Caco-2 (cell line): ENCODE measurements around the gene STK32B. TPM values are rescaled to one million over a fixed set of nuclear protein-coding genes. Genes with fewer than 3 reads are reported as not detected.

Experiments
- BruUV-seq: library from RNA; stranded (reverse); fragments of 400-500 nt; replicated peaks from 2 replicates; lab custom pipeline; 2021; lab: Mats Ljungman, UMichigan
- CTCF ChIA-PET: fragments of 300-600 bp; sonication (Branson Sonifier 250); formaldehyde crosslinking; loops from one replicate; lab custom pipeline; 2022; ENCODE audit warnings: antibody characterized with exemption; lab: Charles Lee
- POLR2A ChIA-PET: fragments of 300-600 bp; sonication (Branson Sonifier 250); formaldehyde crosslinking; loops from one replicate; lab custom pipeline; 2022; ENCODE audit warnings: antibody characterized with exemption; lab: Charles Lee
- DNase-seq, 2 experiments: peaks; one replicate each; pipeline versions ENCODE4 v3.0.0 to v3.0.0-alpha.2; 2020 to 2022
- H3K27me3 ChIP-seq: replicated peaks from 2 replicates; pipeline ENCODE4 v1.6.0; 2011; ENCODE audit warnings: low read length; ENCODE audit not compliant: control insufficient read depth, insufficient read depth
- H3K36me3 ChIP-seq: 2 replicates; pipeline ENCODE4 v1.5.1; 2011; ENCODE audit warnings: low read length; ENCODE audit not compliant: control insufficient read depth, insufficient read depth
- H3K4me1 ChIP-seq: fragments of 250-450 bp; sonication (Bioruptor Pico); 2 replicates; pipeline ENCODE4 v1.5.1; 2020; ENCODE audit warnings: mild to moderate bottlenecking
- H3K4me3 ChIP-seq: 2 replicates; pipeline ENCODE4 v1.5.1; 2011; ENCODE audit warnings: low read depth, mild to moderate bottlenecking, control low read depth, low read length
- H3K9me3 ChIP-seq: fragments of 250-450 bp; sonication (Bioruptor Pico); 2 replicates; pipeline ENCODE4 v1.5.1; 2020; ENCODE audit warnings: mild to moderate bottlenecking, moderate library complexity
- H3K27ac Mint-ChIP-seq: one replicate; pipeline ENCODE4 v1.8.0; 2022; ENCODE audit warnings: mixed read lengths; ENCODE audit not compliant: unreplicated experiment
- H3K27me3 Mint-ChIP-seq: one replicate; pipeline ENCODE4 v1.8.0; 2022; ENCODE audit warnings: mixed read lengths; ENCODE audit not compliant: insufficient read depth, unreplicated experiment
- H3K36me3 Mint-ChIP-seq: one replicate; pipeline ENCODE4 v1.8.0; 2022; ENCODE audit warnings: mild to moderate bottlenecking, mixed read lengths; ENCODE audit not compliant: insufficient read depth, unreplicated experiment
- H3K4me1 Mint-ChIP-seq: one replicate; pipeline ENCODE4 v1.8.0; 2022; ENCODE audit warnings: low read depth, mixed read lengths; ENCODE audit not compliant: unreplicated experiment
- H3K4me3 Mint-ChIP-seq: one replicate; pipeline ENCODE4 v1.8.0; 2022; ENCODE audit warnings: mild to moderate bottlenecking, moderate library complexity, mixed read lengths; ENCODE audit not compliant: unreplicated experiment
- H3K9me3 Mint-ChIP-seq: one replicate; pipeline ENCODE4 v1.8.0; 2022; ENCODE audit warnings: mixed read lengths; ENCODE audit not compliant: unreplicated experiment
- intact Hi-C: fragments of 100-400 bp; cut with micrococcal nuclease; formaldehyde crosslinking; loops from one replicate; pipeline ENCODE4 v1.10.0; 2022; ENCODE audit not compliant: unreplicated experiment
- total RNA-seq: library from RNA; stranded (reverse); gene quantifications from 2 replicates; pipeline ENCODE4 v1.2.3, GENCODE V29; 2022
- TF ChIP-seq, protein P1 (sequence below), 2 experiments: fragments of 200-600 bp in 1 of 2; IDR thresholded peaks; 1 replicate in 1 of 2; 2 replicates in 1 of 2; pipeline versions ENCODE4 v1.5.1 to v1.8.0; 2011 to 2022; ENCODE audit warnings: antibody characterized with exemption in 1 of 2, control low read depth in 1 of 2, inconsistent platforms in 1 of 2, low read depth in 1 of 2, low read length in 1 of 2, mild to moderate bottlenecking in 1 of 2, moderate library complexity in 1 of 2; ENCODE audit not compliant: insufficient read depth in 1 of 2, severe bottlenecking in 1 of 2, unreplicated experiment in 1 of 2

Gene STK32B
- total RNA-seq, 1 experiment from 2014 or later = 11.2 TPM

DNA sequence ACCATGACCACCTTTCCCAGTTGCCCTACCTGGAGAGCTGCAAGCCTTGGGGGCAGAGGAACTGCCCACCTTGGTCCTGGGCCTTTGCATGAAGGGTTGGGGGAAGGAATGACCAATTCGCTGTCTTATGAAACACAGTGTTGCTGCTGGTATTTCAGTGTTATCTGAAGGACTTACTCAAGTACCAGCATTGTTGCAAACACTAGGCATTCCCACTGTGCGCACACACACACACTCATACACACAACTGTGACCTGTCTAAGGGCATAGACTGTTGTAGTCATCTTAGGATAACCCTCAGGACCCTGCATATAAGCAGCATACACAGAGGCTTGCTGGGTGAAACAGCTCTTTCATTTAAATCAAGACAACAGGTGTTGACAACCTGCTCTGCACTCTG, 446.2 kb downstream of the STK32B start:
- H3K27ac Mint-ChIP-seq = no peak overlapping the region
- CTCF ChIA-PET = no interaction called here
- TF ChIP-seq, protein P1, sequence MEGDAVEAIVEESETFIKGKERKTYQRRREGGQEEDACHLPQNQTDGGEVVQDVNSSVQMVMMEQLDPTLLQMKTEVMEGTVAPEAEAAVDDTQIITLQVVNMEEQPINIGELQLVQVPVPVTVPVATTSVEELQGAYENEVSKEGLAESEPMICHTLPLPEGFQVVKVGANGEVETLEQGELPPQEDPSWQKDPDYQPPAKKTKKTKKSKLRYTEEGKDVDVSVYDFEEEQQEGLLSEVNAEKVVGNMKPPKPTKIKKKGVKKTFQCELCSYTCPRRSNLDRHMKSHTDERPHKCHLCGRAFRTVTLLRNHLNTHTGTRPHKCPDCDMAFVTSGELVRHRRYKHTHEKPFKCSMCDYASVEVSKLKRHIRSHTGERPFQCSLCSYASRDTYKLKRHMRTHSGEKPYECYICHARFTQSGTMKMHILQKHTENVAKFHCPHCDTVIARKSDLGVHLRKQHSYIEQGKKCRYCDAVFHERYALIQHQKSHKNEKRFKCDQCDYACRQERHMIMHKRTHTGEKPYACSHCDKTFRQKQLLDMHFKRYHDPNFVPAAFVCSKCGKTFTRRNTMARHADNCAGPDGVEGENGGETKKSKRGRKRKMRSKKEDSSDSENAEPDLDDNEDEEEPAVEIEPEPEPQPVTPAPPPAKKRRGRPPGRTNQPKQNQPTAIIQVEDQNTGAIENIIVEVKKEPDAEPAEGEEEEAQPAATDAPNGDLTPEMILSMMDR (IDR thresholded peaks at IDR 0.05; ENCODE audit: insufficient read depth in 1 of 2, low read depth in 1 of 2, low read length in 1 of 2, severe bottlenecking in 1 of 2, unreplicated experiment in 1 of 2) = no peak
- peaks cover 5% of the 10 kb centered on the region for H3K27me3 Mint-ChIP-seq
- Histone ChIP-seq H3K27me3 (no peaks in the 10 kb centered on the region), H3K36me3 (no peaks in the 10 kb centered on the region), H3K9me3 (no peaks in the 10 kb centered on the region), H3K4me3 (no peak overlapping the region), H3K4me1 (no peaks in the 10 kb centered on the region)
- no peak for DNase-seq
- H3K9me3 Mint-ChIP-seq = peaks cover 10% of the 10 kb centered on the region
- no TSS peak for BruUV-seq
- no peak overlapping the region for H3K4me3 Mint-ChIP-seq
- intact Hi-C loops = no loop called here
- H3K36me3 Mint-ChIP-seq = no peaks in the 10 kb centered on the region
- H3K4me1 Mint-ChIP-seq = no peaks in the 10 kb centered on the region
- POLR2A ChIA-PET = no interaction called here

DNA sequence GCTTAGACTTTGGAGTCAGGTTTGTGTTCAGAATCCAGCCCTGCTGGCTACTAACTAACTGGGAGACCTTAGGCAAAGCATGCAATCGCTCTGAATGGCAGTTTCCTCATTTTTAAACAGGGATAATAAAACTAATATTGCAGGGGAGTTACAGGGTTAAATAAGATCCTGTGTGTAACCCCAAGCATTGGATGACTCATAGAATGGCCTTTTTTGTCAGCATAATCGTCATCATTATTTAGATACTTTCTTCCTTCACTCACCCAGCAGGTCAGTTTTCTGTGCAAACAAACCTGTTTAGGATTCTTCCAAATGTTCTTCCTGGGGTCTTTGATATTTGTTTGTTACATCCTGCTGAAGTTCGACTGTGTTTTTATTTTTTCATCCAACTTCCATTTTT, 448.9 kb downstream of the STK32B start:
- Mint-ChIP-seq H3K27ac (no peak overlapping the region), H3K36me3 (no peaks in the 10 kb centered on the region), H3K27me3 (peaks cover 4% of the 10 kb centered on the region), H3K4me3 (no peak overlapping the region), H3K9me3 (no peaks in the 10 kb centered on the region), H3K4me1 (no peaks in the 10 kb centered on the region)
- Histone ChIP-seq H3K4me3 (no peak overlapping the region), H3K27me3 (no peaks in the 10 kb centered on the region), H3K4me1 (no peaks in the 10 kb centered on the region), H3K9me3 (no peaks in the 10 kb centered on the region), H3K36me3 (no peaks in the 10 kb centered on the region)
- intact Hi-C loops = no loop called here
- ChIA-PET POLR2A (no interaction called here), CTCF (no interaction called here)
- TF ChIP-seq, protein P1 (IDR thresholded peaks at IDR 0.05; ENCODE audit: insufficient read depth in 1 of 2, low read depth in 1 of 2, low read length in 1 of 2, severe bottlenecking in 1 of 2, unreplicated experiment in 1 of 2) = no peak
- no peak for DNase-seq
- BruUV-seq = no TSS peak

DNA sequence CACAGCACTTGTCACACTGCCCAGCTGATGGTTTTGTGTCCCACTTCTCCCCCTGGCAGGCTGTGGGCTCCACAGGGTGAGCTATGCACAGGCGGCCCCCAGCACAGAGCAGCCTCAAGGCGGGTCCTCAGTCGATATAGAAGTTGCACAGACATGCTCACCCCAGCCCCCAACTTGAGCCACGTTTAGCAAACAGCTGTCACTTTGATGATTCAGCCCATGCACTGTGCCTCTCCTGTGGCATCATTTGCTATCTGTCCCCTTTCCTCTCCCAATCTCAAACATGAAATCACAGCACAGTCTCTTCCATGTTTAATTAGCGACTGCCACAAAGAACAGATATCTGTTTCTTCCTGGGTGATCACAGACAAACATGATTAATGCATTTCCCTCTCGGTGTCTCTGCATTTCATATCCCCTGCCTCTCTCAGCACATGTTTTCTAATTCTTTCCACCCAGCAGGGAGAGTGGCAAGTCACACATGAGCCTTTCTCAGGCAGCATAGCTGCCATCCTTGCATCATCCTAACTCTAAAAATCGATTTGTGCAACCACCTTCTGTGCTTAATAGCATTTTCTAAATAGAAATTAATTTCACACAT, 452.2 kb downstream of the STK32B start:
- H3K4me3 Mint-ChIP-seq = no peak overlapping the region
- Histone ChIP-seq H3K27me3 (no peaks in the 10 kb centered on the region), H3K9me3 (no peaks in the 10 kb centered on the region), H3K4me1 (no peaks in the 10 kb centered on the region), H3K36me3 (no peaks in the 10 kb centered on the region), H3K4me3 (no peak overlapping the region)
- BruUV-seq = no TSS peak
- no peaks in the 10 kb centered on the region for H3K4me1 Mint-ChIP-seq
- TF ChIP-seq, protein P1 (IDR thresholded peaks at IDR 0.05; ENCODE audit: insufficient read depth in 1 of 2, low read depth in 1 of 2, low read length in 1 of 2, severe bottlenecking in 1 of 2, unreplicated experiment in 1 of 2) = no peak
- H3K9me3 Mint-ChIP-seq = peaks cover 8% of the 10 kb centered on the region
- POLR2A ChIA-PET = no interaction called here
- intact Hi-C loops = no loop called here
- H3K36me3 Mint-ChIP-seq = no peaks in the 10 kb centered on the region
- no peak overlapping the region for H3K27ac Mint-ChIP-seq
- CTCF ChIA-PET = no interaction called here
- no peak for DNase-seq
- no peaks in the 10 kb centered on the region for H3K27me3 Mint-ChIP-seq
